A673 (cell line): ENCODE results near the gene PRR33.

ENCODE experiments used
- EZH2 ChIP-seq: fragments of 200-600 bp; sonication (generic); IDR thresholded peaks from 2 replicates; pipeline ENCODE4 v1.6.1; 2017; ENCODE audit warnings: borderline replicate concordance, low read depth, mild to moderate bottlenecking, mixed read lengths, antibody characterized with exemption, low read length; ENCODE audit not compliant: poor library complexity, severe bottlenecking
- TF ChIP-seq, protein P1 (sequence below): fragments of 300-800, 200-600 bp; sonication (generic); conservative IDR thresholded peaks from 2 replicates; pipeline ENCODE4 v1.5.1; 2017; ENCODE audit warnings: low read depth, mild to moderate bottlenecking, antibody characterized with exemption, low read length, moderate library complexity, mixed read lengths

DNA sequence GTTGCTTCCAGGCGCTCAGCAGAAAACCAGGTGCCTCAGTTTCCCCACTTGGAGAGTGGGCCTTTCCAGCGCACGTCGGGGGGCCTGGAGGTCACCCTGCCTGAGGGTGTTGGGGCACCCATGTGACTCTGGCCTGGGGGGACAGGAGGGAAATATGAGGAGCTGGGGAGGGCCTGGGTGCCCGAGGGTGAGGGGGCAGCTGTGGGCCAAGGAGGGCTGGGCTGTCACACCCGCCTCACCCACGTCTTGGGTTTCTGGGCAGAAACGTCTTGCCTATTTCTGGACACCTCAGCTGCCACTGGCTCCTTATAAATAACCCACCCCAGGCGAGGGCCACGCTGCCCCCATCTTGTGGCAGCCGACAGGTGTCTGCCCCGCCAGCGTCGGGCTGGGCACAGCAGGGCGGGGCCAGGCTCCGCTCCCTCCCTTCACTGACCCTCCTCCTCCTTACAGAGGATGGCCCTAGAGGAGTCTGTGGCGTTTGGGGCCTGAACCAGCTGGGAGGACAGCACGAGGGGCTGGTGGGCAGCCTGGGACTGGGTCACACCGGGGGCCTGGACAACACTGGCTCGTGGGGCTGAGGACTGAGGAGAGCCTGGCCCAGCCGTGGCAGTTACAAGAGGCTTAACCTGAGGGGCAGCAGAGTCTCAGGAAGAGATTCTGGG lies 29.3 kb upstream of the PRR33 start:
- TF ChIP-seq, protein P1, sequence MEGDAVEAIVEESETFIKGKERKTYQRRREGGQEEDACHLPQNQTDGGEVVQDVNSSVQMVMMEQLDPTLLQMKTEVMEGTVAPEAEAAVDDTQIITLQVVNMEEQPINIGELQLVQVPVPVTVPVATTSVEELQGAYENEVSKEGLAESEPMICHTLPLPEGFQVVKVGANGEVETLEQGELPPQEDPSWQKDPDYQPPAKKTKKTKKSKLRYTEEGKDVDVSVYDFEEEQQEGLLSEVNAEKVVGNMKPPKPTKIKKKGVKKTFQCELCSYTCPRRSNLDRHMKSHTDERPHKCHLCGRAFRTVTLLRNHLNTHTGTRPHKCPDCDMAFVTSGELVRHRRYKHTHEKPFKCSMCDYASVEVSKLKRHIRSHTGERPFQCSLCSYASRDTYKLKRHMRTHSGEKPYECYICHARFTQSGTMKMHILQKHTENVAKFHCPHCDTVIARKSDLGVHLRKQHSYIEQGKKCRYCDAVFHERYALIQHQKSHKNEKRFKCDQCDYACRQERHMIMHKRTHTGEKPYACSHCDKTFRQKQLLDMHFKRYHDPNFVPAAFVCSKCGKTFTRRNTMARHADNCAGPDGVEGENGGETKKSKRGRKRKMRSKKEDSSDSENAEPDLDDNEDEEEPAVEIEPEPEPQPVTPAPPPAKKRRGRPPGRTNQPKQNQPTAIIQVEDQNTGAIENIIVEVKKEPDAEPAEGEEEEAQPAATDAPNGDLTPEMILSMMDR, result no peak
- TF ChIP-seq EZH2, result no peak
